ENCODE results near the gene HLA-DMA. TPM values are rescaled to one million over a fixed set of nuclear protein-coding genes. Genes with fewer than 3 reads are reported as not detected.

HLA-DMA gene
- total RNA-seq, 1 experiment from 2014 or later, result 2.8 TPM

- in situ Hi-C loops (cut with HindIII; ENCODE audit: low pct_unique_long_range_greater_than_20kb, low sequenced_read_pairs) (no loop called here), intact Hi-C loops (cut with micrococcal nuclease; ENCODE audit: unreplicated experiment) (no loop called here)
- ATAC-seq, result peak; percentile 99
- no peak for TF ChIP-seq POLR2AphosphoS5 (IDR thresholded peaks at IDR 0.05; ENCODE audit: low read depth, low read length)
- TF ChIP-seq REST (IDR thresholded peaks at IDR 0.05; ENCODE audit: insufficient read depth in 1 of 2, low read depth in 2 of 2, low read length in 1 of 2), result no peak
- no peak for TF ChIP-seq TCF7L2 (IDR thresholded peaks at IDR 0.05; ENCODE audit: low read depth, low read length)
- TF ChIP-seq CTCF (IDR thresholded peaks at IDR 0.05), result no peak
- TF ChIP-seq SIN3A (IDR thresholded peaks at IDR 0.05; ENCODE audit: borderline replicate concordance, insufficient read depth, low read depth, low read length), result no peak
- no peaks in the 10 kb centered on the region; the same call in 1 of the 2 replicates for H3K27me3 ChIP-seq (ENCODE audit: control insufficient read depth, insufficient read depth, low read length)
- BruUV-seq (replicated peaks), result no TSS peak
- H3K4me1 ChIP-seq (ENCODE audit: control insufficient read depth, insufficient read depth, low read length), result no peaks in the 10 kb centered on the region
- H3K9me3 ChIP-seq (ENCODE audit: control insufficient read depth, insufficient read depth, low read depth, low read length), result no peaks in the 10 kb centered on the region
- POLR2A ChIA-PET, result interaction anchor here (0.6 kb wide), 1 partner anchor 85 kb away, joined by 7 read pairs; no protein-coding TSS in a partner anchor
- H3K27ac ChIP-seq (ENCODE audit: low read length), result no peak within 1 kb of the TSS
- CTCF ChIA-PET, result interaction anchor here (0.8 to 1.6 kb wide), 2 partner anchors 13 to 44 kb away, joined by 3 to 4 read pairs; partner anchors contain the start of gene HLA-DMA
- H3K4me3 ChIP-seq (ENCODE audit: low read depth in 2 of 2, low read length in 2 of 2), result peak within 1 kb of the TSS; percentile 31 to 48
- H3K36me3 ChIP-seq (ENCODE audit: control insufficient read depth, insufficient read depth, low read length), result no peaks in the 10 kb centered on the region
- DNase-seq (ENCODE audit: low read depth, low spot score), result peak; percentile 76
Observed at GRCh38 chr6:32940656-32941213, 12.2 kb downstream of the HLA-DMA start, which contains the start of gene HLA-DMB. TSS of gene HLA-DMB (minus strand) at chr6:32941028. CDS start at chr6:32940807, 221 bp downstream.

- H3K27me3 ChIP-seq (ENCODE audit: control insufficient read depth, insufficient read depth, low read length), result no peaks in the 10 kb centered on the region; the same call in 1 of the 2 replicates
- ATAC-seq (no peak), DNase-seq (ENCODE audit: low read depth, low spot score) (no peak)
- no peaks in the 10 kb centered on the region for H3K36me3 ChIP-seq (ENCODE audit: control insufficient read depth, insufficient read depth, low read length)
- no peaks in the 10 kb centered on the region for H3K9me3 ChIP-seq (ENCODE audit: control insufficient read depth, insufficient read depth, low read depth, low read length)
- in situ Hi-C loops (cut with HindIII; ENCODE audit: low pct_unique_long_range_greater_than_20kb, low sequenced_read_pairs), result no loop called here
- no peaks in the 10 kb centered on the region for H3K4me1 ChIP-seq (ENCODE audit: control insufficient read depth, insufficient read depth, low read length)
- intact Hi-C loops (cut with micrococcal nuclease; ENCODE audit: unreplicated experiment), result no loop called here
- no peak overlapping the region for H3K27ac ChIP-seq (ENCODE audit: low read length)
- ChIA-PET CTCF (no interaction called here), POLR2A (no interaction called here)
- TF ChIP-seq POLR2AphosphoS5 (IDR thresholded peaks at IDR 0.05; ENCODE audit: low read depth, low read length), result no peak
- TF ChIP-seq REST (IDR thresholded peaks at IDR 0.05; ENCODE audit: insufficient read depth in 1 of 2, low read depth in 2 of 2, low read length in 1 of 2), result no peak
- no peak for TF ChIP-seq CTCF (IDR thresholded peaks at IDR 0.05)
- no peak for TF ChIP-seq TCF7L2 (IDR thresholded peaks at IDR 0.05; ENCODE audit: low read depth, low read length)
- no peak for TF ChIP-seq SIN3A (IDR thresholded peaks at IDR 0.05; ENCODE audit: borderline replicate concordance, insufficient read depth, low read depth, low read length)
- no TSS peak for BruUV-seq (replicated peaks)
- H3K4me3 ChIP-seq (ENCODE audit: low read depth in 2 of 2, low read length in 2 of 2), result no peak overlapping the region
Observed at GRCh38 chr6:32938494-32938893, 14.4 kb downstream of the HLA-DMA start.
